H1 (cell line): ENCODE measurements around the gene TOP2B. TPM values are rescaled to one million over a fixed set of nuclear protein-coding genes. Genes with fewer than 3 reads are reported as not detected.

Experiments
- CTCF ChIA-PET: fragments of 300-600 bp; sonication (Branson Sonifier 250); formaldehyde crosslinking; loops from one replicate; lab custom pipeline; 2021; ENCODE audit not compliant: partially characterized antibody; lab: Charles Lee
- POLR2A ChIA-PET: fragments of 300-600 bp; sonication (Branson Sonifier 250); formaldehyde crosslinking; loops from one replicate; lab custom pipeline; 2021; ENCODE audit warnings: inconsistent platforms; ENCODE audit not compliant: partially characterized antibody; lab: Charles Lee
- DNase-seq, 2 experiments: peaks; one replicate each; pipeline versions ENCODE4 v3.0.0 to v3.0.0-alpha.2; 2010 to 2022; ENCODE audit warnings: low spot score in 2 of 2, low read depth in 1 of 2, mixed read lengths in 1 of 2
- FAIRE-seq: peaks from 2 replicates; lab custom pipeline; 2011; peaks lifted over from hg19 to GRCh38; lab: Jason Lieb, UNC
- H2AFZ ChIP-seq: 2 replicates; pipeline ENCODE4 v1.8.1; 2012; ENCODE audit warnings: low read length, inconsistent platforms
- H2AK5ac ChIP-seq: 2 replicates; pipeline ENCODE4 v1.6.1; 2013; ENCODE audit warnings: low read depth, low read length
- H2BK120ac ChIP-seq: replicated peaks from 2 replicates; pipeline ENCODE3; 2013; ENCODE audit warnings: low read depth, low read length, inconsistent platforms
- H2BK12ac ChIP-seq: 2 replicates; pipeline ENCODE4 v1.6.1; 2013; ENCODE audit warnings: low read depth, low read length
- H2BK15ac ChIP-seq: 2 replicates; pipeline ENCODE4 v1.6.1; 2013; ENCODE audit warnings: low read length
- H2BK20ac ChIP-seq: 2 replicates; pipeline ENCODE4 v1.6.1; 2013; ENCODE audit warnings: low read length
- H2BK5ac ChIP-seq: 2 replicates; pipeline ENCODE4 v1.6.1; 2013; ENCODE audit warnings: low read depth, low read length
- H3K14ac ChIP-seq: 2 replicates; pipeline ENCODE4 v1.6.1; 2013; ENCODE audit warnings: inconsistent platforms; ENCODE audit not compliant: insufficient read length
- H3K18ac ChIP-seq: 2 replicates; pipeline ENCODE4 v1.6.1; 2013; ENCODE audit warnings: low read length; ENCODE audit errors: extremely low read depth
- H3K23ac ChIP-seq: 2 replicates; pipeline ENCODE4 v1.6.1; 2013; ENCODE audit warnings: inconsistent platforms; ENCODE audit not compliant: insufficient read length
- H3K23me2 ChIP-seq: 2 replicates; pipeline ENCODE4 v1.6.1; 2013; ENCODE audit warnings: low read depth, low read length
- H3K27ac ChIP-seq: 2 replicates; pipeline ENCODE4 v1.6.1; 2011; ENCODE audit warnings: low read depth, low read length, inconsistent platforms
- H3K27me3 ChIP-seq, 4 experiments: replicated peaks in 1 of 4; 1 replicate in 1 of 4; 2 replicates in 3 of 4; pipeline versions ENCODE4 v1.6.1 to v1.8.1; 2011 to 2013; ENCODE audit warnings: low read length in 3 of 4, mild to moderate bottlenecking in 3 of 4, inconsistent platforms in 2 of 4, mixed read lengths in 2 of 4, moderate library complexity in 1 of 4; ENCODE audit not compliant: control insufficient read depth in 3 of 4, insufficient read depth in 3 of 4; ENCODE audit errors: extremely low read depth in 1 of 4
- H3K36me3 ChIP-seq, 4 experiments: 2 replicates each; pipeline versions ENCODE4 v1.6.1 to v1.8.1; 2011 to 2013; ENCODE audit warnings: mild to moderate bottlenecking in 4 of 4, low read length in 3 of 4, moderate library complexity in 2 of 4, control low read depth in 1 of 4, inconsistent platforms in 1 of 4; ENCODE audit not compliant: insufficient read depth in 4 of 4, control insufficient read depth in 2 of 4
- H3K4ac ChIP-seq: replicated peaks from 2 replicates; pipeline ENCODE3; 2013; ENCODE audit warnings: low read length, low read depth, mixed read lengths, inconsistent platforms; ENCODE audit not compliant: insufficient read length
- H3K4me1 ChIP-seq, 4 experiments: replicated peaks in 1 of 4; 1 replicate in 1 of 4; 2 replicates in 3 of 4; pipeline versions ENCODE4 v1.6.1 to v1.8.1; 2011 to 2013; ENCODE audit warnings: low read length in 3 of 4, inconsistent platforms in 2 of 4, mixed read lengths in 1 of 4; ENCODE audit not compliant: insufficient read depth in 4 of 4, control insufficient read depth in 3 of 4
- H3K4me2 ChIP-seq, 2 experiments: 2 replicates each; pipeline versions ENCODE4 v1.6.1 to v1.8.1; 2011 to 2013; ENCODE audit warnings: low read depth in 2 of 2, low read length in 2 of 2, control low read depth in 1 of 2, inconsistent platforms in 1 of 2, mild to moderate bottlenecking in 1 of 2; ENCODE audit not compliant: insufficient read depth in 1 of 2
- H3K4me3 ChIP-seq, 4 experiments: fragments of 200-600, 300-600 bp in 1 of 4; sonication (generic), shearing (Covaris generic), sonication (Bioruptor Twin) in 1 of 4; 2 replicates each; pipeline versions ENCODE4 v1.5.1 to v1.8.1; 2011 to 2016; ENCODE audit warnings: low read length in 4 of 4, low read depth in 3 of 4, control low read depth in 2 of 4, inconsistent platforms in 2 of 4, mild to moderate bottlenecking in 2 of 4, mixed read lengths in 1 of 4, moderate library complexity in 1 of 4; ENCODE audit not compliant: insufficient read depth in 2 of 4; ENCODE audit errors: extremely low read depth in 1 of 4
- H3K56ac ChIP-seq: replicated peaks from 2 replicates; pipeline ENCODE3; 2013; ENCODE audit warnings: low read depth, mild to moderate bottlenecking, mixed read lengths, low read length, inconsistent platforms; ENCODE audit not compliant: insufficient read length
- H3K79me1 ChIP-seq: 2 replicates; pipeline ENCODE4 v1.6.1; 2013; ENCODE audit warnings: low read depth, low read length, control low read depth
- H3K79me2 ChIP-seq, 2 experiments: 2 replicates each; pipeline versions ENCODE4 v1.6.1 to v1.8.1; 2012 to 2013; ENCODE audit warnings: low read length in 2 of 2, mild to moderate bottlenecking in 2 of 2, inconsistent platforms in 1 of 2; ENCODE audit not compliant: insufficient read depth in 2 of 2, control insufficient read depth in 1 of 2
- H3K9ac ChIP-seq, 4 experiments: replicated peaks in 1 of 4; 1 replicate in 1 of 4; 2 replicates in 3 of 4; pipeline versions ENCODE4 v1.6.1 to v1.8.1; 2011 to 2013; ENCODE audit warnings: low read depth in 3 of 4, low read length in 3 of 4, control low read depth in 2 of 4, mild to moderate bottlenecking in 2 of 4, moderate library complexity in 2 of 4, inconsistent platforms in 1 of 4; ENCODE audit errors: extremely low read depth in 1 of 4
- H3K9me3 ChIP-seq, 2 experiments: 2 replicates each; pipeline versions ENCODE4 v1.6.1 to v1.8.1; 2012 to 2013; ENCODE audit warnings: mild to moderate bottlenecking in 2 of 2, moderate library complexity in 2 of 2, control low read depth in 1 of 2, inconsistent platforms in 1 of 2, low read depth in 1 of 2, low read length in 1 of 2, mixed read lengths in 1 of 2; ENCODE audit not compliant: insufficient read depth in 2 of 2
- H4K20me1 ChIP-seq, 2 experiments: replicated peaks in 1 of 2; 2 replicates each; pipeline versions ENCODE3 to v1.8.1; 2011 to 2013; ENCODE audit warnings: inconsistent platforms in 2 of 2, low read length in 2 of 2, mild to moderate bottlenecking in 1 of 2; ENCODE audit not compliant: insufficient read depth in 2 of 2, control insufficient read depth in 1 of 2
- H4K5ac ChIP-seq: 2 replicates; pipeline ENCODE4 v1.6.1; 2013; ENCODE audit warnings: low read length, low read depth, mixed read lengths, inconsistent platforms; ENCODE audit not compliant: insufficient read length
- H4K8ac ChIP-seq: 2 replicates; pipeline ENCODE4 v1.8.0; 2013; ENCODE audit warnings: mild to moderate bottlenecking, moderate library complexity, low read length, inconsistent platforms; ENCODE audit not compliant: insufficient read depth; ENCODE audit errors: extremely low read depth
- H4K91ac ChIP-seq: replicated peaks from 2 replicates; pipeline ENCODE3; 2013; ENCODE audit warnings: low read length, mixed read lengths, inconsistent platforms; ENCODE audit not compliant: insufficient read length
- CTBP2 ChIP-seq: IDR thresholded peaks from 2 replicates; pipeline ENCODE4 v1.7.0; 2011; ENCODE audit warnings: borderline replicate concordance, mild to moderate bottlenecking, moderate library complexity, mixed read lengths, low read length; ENCODE audit not compliant: insufficient read depth, insufficient read length
- EP300 ChIP-seq, 2 experiments: IDR thresholded peaks; 1 replicate in 1 of 2; 2 replicates in 1 of 2; pipeline ENCODE4 v1.6.1; 2011 to 2012; ENCODE audit warnings: low read depth in 2 of 2, low read length in 2 of 2, mild to moderate bottlenecking in 2 of 2, borderline replicate concordance in 1 of 2, inconsistent platforms in 1 of 2, moderate library complexity in 1 of 2
- JUND ChIP-seq: IDR thresholded peaks from 2 replicates; pipeline ENCODE4 v1.6.1; 2011; ENCODE audit warnings: mild to moderate bottlenecking, improper control_type of control experiment, low read length
- NANOG ChIP-seq: IDR thresholded peaks from 2 replicates; pipeline ENCODE4 v1.6.1; 2011; ENCODE audit warnings: low read length, low read depth, mild to moderate bottlenecking, inconsistent platforms; ENCODE audit not compliant: insufficient read depth, poor library complexity, severe bottlenecking
- RFX5 ChIP-seq: IDR thresholded peaks from 2 replicates; pipeline ENCODE4 v1.6.1; 2011; ENCODE audit warnings: low read depth, low read length, improper control_type of control experiment, borderline replicate concordance
- RXRA ChIP-seq: IDR thresholded peaks from 2 replicates; pipeline ENCODE4 v1.6.1; 2011; ENCODE audit warnings: low read depth, mild to moderate bottlenecking, low read length, moderate library complexity; ENCODE audit not compliant: insufficient read depth
- SIRT6 ChIP-seq: IDR thresholded peaks from one replicate; pipeline ENCODE4 v1.7.1; 2012; ENCODE audit warnings: low read length, inconsistent platforms
- SP1 ChIP-seq: IDR thresholded peaks from 2 replicates; pipeline ENCODE4 v1.6.1; 2011; ENCODE audit warnings: low read depth, low read length
- SP4 ChIP-seq: IDR thresholded peaks from 2 replicates; pipeline ENCODE4 v1.6.1; 2012; ENCODE audit warnings: low read length, inconsistent platforms
- WGBS, 2 experiments: shearing (Covaris generic) in 1 of 2; methylation state at CpG; one replicate each; pipeline versions ENCODE4 v1.1.6 to v1.1.7; 2013 to 2015; ENCODE audit warnings: low lambda C conversion rate in 2 of 2, mixed read lengths in 2 of 2, inconsistent platforms in 1 of 2, low coverage in 1 of 2, missing lambda C conversion rate in 1 of 2; ENCODE audit not compliant: insufficient replicate concordance in 2 of 2, insufficient coverage in 1 of 2, insufficient read length in 1 of 2; ENCODE audit errors: extremely low coverage in 1 of 2, missing lambda C conversion rate in 1 of 2; 5-methylcytosine and 5-hydroxymethylcytosine counted together
- polyA plus RNA-seq, 7 experiments: library from polyadenylated mRNA; depleted of rRNA in 3 of 7; stranded (reverse) in 5 of 7; unstranded in 2 of 7; fragments of >200 nt in 5 of 7; fragments of 200-250 nt in 2 of 7; gene quantifications; 1 replicate in 5 of 7; 2 replicates in 1 of 7; 4 replicates in 1 of 7; pipeline versions ENCODE4 v1.2.1 to v1.2.3, GENCODE V29; 2011 to 2013; ENCODE audit warnings: missing spikeins in 2 of 7, mixed read lengths in 2 of 7
- total RNA-seq: library from RNA; stranded (reverse); fragmentation: NEBNext Ultra II Directional; extraction: Animal tissue kit (Norgen Biotek cat#: 25700); gene quantifications from 2 replicates; pipeline ENCODE4 v1.2.1, GENCODE V29; 2021
- TF ChIP-seq, protein P1 (sequence below): IDR thresholded peaks from 2 replicates; pipeline ENCODE4 v1.6.1; 2012; ENCODE audit warnings: inconsistent platforms
- TF ChIP-seq, protein P2 (sequence below), 3 experiments: IDR thresholded peaks; 1 replicate in 2 of 3; 2 replicates in 1 of 3; pipeline versions ENCODE4 v1.5.1 to v1.6.1; 2011; ENCODE audit warnings: low read length in 3 of 3, mild to moderate bottlenecking in 3 of 3, inconsistent platforms in 2 of 3, low read depth in 1 of 3, moderate library complexity in 1 of 3; ENCODE audit not compliant: insufficient read depth in 1 of 3; ENCODE audit errors: control extremely low read depth in 1 of 3

The TOP2B gene
- total and polyA plus RNA-seq, 2 of the 8 experiments (the other 6 are each of a cell fraction or from before 2014, with no cell fraction given), result 34.9 to 206 TPM

DNA sequence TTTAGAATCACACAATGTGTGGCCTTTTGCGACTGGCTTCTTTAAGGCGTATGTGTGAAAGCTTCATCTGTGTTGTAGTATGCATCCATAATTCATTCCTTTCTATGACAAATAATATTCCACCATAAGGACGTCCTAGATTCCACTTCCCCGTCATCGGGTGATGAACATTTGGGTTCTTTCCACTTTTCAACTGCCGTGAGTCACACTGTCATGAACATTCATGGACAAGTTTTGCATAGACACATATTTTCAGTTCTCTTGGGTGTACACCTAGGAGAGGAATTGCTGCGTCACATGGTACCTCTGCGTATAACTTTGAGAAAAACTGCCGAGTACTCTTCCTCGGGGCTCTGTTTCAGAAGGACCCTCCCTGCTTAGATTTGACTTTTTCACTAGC is 97.3 kb downstream of the TOP2B start:
- H3K23me2 ChIP-seq, result no peaks in the 10 kb centered on the region; the same call in 1 of the 2 replicates
- no peaks in the 10 kb centered on the region for H3K27me3 ChIP-seq
- POLR2A ChIA-PET, result no interaction called here
- no peaks in the 10 kb centered on the region for H3K79me2 ChIP-seq
- no peak overlapping the region for H2BK5ac ChIP-seq
- H3K36me3 ChIP-seq, result no peaks in the 10 kb centered on the region
- H2BK20ac ChIP-seq, result no peak overlapping the region
- 91% methylated on average over 10 of the region's 10 CpGs; no CpG with 5 or more reads in 1 of the 2 experiments for WGBS, 2 experiments
- no peaks in the 10 kb centered on the region for H3K9me3 ChIP-seq
- H3K4me1 ChIP-seq, result no peaks in the 10 kb centered on the region
- no peak overlapping the region for H2BK12ac ChIP-seq
- H3K23ac ChIP-seq, result no peak overlapping the region
- DNase-seq (no peak), FAIRE-seq (no peak)
- H3K18ac ChIP-seq, result no peak overlapping the region
- H4K8ac ChIP-seq, result no peak overlapping the region
- no peak overlapping the region for H3K14ac ChIP-seq
- H2BK120ac ChIP-seq, result no peak overlapping the region
- H2AFZ ChIP-seq, result no peak overlapping the region
- CTCF ChIA-PET, result interaction anchor here (1.0 to 3.8 kb wide), 11 partner anchors 9 to 534 kb away, joined by 3 to 13 read pairs (median 8); no protein-coding TSS in a partner anchor
- TF ChIP-seq SP1, result no peak
- TF ChIP-seq NANOG, result no peak
- TF ChIP-seq, protein P1, sequence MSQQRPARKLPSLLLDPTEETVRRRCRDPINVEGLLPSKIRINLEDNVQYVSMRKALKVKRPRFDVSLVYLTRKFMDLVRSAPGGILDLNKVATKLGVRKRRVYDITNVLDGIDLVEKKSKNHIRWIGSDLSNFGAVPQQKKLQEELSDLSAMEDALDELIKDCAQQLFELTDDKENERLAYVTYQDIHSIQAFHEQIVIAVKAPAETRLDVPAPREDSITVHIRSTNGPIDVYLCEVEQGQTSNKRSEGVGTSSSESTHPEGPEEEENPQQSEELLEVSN, result no peak
- TF ChIP-seq SP4, result no peak
- TF ChIP-seq EP300 (IDR thresholded peaks at IDR 0.05; ENCODE audit: borderline replicate concordance in 1 of 2, low read depth in 2 of 2, low read length in 2 of 2), result no peak
- no peak for TF ChIP-seq RFX5
- no peak for TF ChIP-seq RXRA
- TF ChIP-seq, protein P2, sequence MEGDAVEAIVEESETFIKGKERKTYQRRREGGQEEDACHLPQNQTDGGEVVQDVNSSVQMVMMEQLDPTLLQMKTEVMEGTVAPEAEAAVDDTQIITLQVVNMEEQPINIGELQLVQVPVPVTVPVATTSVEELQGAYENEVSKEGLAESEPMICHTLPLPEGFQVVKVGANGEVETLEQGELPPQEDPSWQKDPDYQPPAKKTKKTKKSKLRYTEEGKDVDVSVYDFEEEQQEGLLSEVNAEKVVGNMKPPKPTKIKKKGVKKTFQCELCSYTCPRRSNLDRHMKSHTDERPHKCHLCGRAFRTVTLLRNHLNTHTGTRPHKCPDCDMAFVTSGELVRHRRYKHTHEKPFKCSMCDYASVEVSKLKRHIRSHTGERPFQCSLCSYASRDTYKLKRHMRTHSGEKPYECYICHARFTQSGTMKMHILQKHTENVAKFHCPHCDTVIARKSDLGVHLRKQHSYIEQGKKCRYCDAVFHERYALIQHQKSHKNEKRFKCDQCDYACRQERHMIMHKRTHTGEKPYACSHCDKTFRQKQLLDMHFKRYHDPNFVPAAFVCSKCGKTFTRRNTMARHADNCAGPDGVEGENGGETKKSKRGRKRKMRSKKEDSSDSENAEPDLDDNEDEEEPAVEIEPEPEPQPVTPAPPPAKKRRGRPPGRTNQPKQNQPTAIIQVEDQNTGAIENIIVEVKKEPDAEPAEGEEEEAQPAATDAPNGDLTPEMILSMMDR (IDR thresholded peaks at IDR 0.05; ENCODE audit: control extremely low read depth in 1 of 3, insufficient read depth in 1 of 3, low read depth in 1 of 3, low read length in 3 of 3), result no peak
- no peak for TF ChIP-seq SIRT6
- no peak for TF ChIP-seq CTBP2
- TF ChIP-seq JUND, result no peak
- H4K5ac ChIP-seq, result no peak overlapping the region
- no peak overlapping the region for H2AK5ac ChIP-seq
- H3K56ac ChIP-seq, result no peak overlapping the region
- no peak overlapping the region for H4K91ac ChIP-seq
- H4K20me1 ChIP-seq, result no peaks in the 10 kb centered on the region
- no peak overlapping the region for H3K4me3 ChIP-seq
- H2BK15ac ChIP-seq, result no peak overlapping the region
- no peak overlapping the region for H3K4ac ChIP-seq
- no peak overlapping the region for H3K9ac ChIP-seq
- H3K27ac ChIP-seq, result no peak overlapping the region
- H3K4me2 ChIP-seq, result no peak overlapping the region
- no peaks in the 10 kb centered on the region for H3K79me1 ChIP-seq
